DMS153 treated with DMSO at 0.1 percent for 48 hours (cell line): ENCODE results near the gene TEDC1.

Source experiments
- DNase-seq: peaks from one replicate; lab custom pipeline; 2025; ENCODE audit not compliant: unreplicated experiment; lab: John Stamatoyannopoulos, UW

Gene TEDC1

GRCh38 chr14:105458010-105458409 is 33.0 kb upstream of the TEDC1 start:
- no peak for DNase-seq

- no peak for DNase-seq
Measured at GRCh38 chr14:105458571-105458970, 32.5 kb upstream of the TEDC1 start.

- no peak for DNase-seq
Measured at GRCh38 chr14:105460116-105460515, 30.9 kb upstream of the TEDC1 start.

DNA sequence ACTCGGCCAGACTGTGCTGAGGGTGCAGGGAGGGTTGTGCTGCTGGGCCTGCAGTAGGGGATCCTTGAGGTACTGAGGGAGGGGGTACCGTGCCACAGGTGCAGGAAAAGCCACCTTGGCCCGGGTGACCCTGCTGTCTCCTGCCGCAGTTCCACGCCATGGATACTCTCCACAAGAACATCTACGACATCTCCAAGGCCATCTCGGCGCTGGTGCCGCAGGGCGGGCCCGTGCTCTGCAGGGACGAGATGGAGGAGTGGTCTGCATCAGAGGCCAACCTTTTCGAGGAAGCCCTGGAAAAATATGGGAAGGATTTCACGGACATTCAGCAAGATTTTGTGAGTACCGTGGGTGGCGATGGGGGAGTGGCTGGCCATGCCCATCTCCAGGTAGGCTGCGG is 30.4 kb upstream of the TEDC1 start:
- no peak for DNase-seq

DNA sequence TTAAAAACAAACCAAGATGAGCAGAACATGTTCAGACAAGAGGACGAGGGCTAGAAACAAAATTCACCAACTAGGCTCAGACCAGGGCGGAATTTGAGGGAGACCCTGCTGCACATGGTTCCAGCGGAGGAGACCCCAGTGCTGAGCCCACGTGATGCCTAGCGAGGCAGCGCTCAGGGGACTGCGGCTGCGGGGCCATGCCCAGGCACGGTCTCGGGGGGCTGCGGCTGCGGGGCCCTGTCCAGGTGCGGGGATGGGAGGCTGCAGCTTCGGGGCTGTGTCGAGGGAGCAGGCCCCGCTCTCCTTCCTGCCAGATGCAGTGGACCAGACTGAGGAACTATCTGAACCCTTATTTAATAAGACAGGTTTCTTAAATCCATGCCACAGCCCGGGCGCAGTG is 29.1 kb upstream of the TEDC1 start:
- DNase-seq, result no peak

DNA sequence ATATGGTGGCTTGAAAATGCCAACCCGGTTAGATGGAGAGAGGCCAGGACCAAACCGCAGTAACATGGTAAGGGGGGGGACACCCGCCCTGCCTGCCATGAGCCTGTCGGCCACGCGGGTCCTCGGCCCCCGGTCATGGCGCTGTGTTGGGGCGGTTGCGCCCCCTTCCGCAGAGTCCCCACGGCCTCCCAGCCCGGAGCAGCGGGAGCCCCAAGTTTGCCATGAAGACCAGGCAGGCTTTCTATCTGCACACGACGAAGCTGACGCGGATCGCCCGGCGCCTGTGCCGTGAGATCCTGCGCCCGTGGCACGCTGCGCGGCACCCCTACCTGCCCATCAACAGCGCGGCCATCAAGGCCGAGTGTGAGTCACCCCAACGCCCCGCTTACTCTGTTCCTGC is 26.5 kb upstream of the TEDC1 start:
- DNase-seq, result no peak

DNA sequence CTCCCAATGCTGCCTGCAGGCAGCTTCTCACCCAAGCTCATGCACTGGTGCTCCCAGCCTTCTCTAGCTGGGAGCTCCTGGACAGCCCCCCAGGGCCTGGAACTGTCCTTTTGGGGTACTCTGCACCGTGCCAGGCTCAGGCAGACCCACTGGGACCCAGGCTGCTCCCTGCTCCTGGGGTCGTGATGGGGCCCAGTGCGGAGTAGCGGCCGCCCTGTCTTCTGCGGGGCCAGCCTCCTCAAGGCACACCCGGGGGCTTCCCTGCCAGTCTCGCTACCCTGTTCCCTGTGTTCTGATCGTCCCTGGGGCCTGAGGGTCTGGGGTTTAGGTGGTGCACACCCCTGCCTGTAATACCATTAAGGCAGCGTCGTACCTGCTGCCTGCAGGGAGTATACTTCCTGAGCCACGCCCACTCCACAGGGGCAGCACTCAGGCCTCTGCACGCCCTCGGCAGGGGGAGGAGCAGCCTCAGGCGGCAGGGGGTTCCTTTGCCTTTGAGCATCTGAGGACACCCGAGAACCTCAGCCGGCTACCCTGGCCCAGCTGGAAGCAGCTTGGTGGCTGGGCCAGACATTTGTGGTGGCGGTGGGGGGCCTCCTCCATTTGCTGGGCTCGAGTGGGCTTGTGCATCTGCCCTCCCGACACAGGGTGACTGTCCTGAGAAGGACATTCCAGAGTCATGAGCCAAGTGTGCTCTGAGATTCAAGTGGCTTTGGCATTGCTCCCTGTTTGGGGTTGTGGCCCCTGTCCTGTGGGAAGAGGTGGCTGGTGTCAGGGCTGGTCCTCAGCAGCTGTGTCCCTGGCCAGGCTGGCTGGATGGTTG is 25.6 kb upstream of the TEDC1 start:
- no peak for DNase-seq

GRCh38 chr14:105466531-105467248 is 24.4 kb upstream of the TEDC1 start:
- DNase-seq, result no peak

DNA sequence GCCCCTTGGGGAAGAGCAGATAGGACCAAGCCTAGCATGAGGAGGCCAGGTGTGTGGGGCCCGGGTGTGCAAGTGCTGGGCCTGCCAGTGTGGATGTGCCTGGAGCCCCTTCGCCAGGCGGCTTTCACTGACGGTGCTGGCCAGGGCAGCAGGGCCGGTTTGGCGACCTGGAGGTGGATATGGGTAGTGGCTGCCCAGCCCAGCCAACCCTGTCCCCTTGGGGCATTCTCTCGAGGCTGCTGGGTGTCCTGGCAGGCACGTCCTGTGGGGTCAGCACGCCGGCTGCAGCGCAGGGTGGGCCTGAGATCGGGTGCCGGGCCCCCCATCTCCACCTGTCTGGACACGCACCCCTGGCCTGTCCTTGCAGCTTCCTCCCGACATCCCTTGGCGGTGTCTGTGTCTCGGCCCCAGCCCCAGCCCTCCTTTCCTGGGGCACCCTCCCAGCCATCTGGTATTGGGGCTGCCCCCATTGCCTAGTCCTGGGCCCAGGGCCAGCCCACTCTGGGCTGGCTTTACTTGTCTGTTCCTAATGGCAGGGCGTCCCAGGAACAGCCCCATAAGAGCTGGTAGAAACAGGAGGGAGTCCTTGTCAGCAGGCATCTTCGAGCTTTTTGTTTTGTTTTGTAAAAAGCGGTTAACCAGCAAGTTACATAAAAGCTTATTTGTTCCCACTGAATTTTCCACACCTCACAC is 23.7 kb upstream of the TEDC1 start:
- DNase-seq, result no peak

- no peak for DNase-seq
Measured at GRCh38 chr14:105467942-105468471, 23.0 kb upstream of the TEDC1 start.

GRCh38 chr14:105468621-105469241 is 22.3 kb upstream of the TEDC1 start:
- DNase-seq, result no peak

- no peak for DNase-seq
Measured at GRCh38 chr14:105469456-105470349, 21.3 kb upstream of the TEDC1 start.

DNA sequence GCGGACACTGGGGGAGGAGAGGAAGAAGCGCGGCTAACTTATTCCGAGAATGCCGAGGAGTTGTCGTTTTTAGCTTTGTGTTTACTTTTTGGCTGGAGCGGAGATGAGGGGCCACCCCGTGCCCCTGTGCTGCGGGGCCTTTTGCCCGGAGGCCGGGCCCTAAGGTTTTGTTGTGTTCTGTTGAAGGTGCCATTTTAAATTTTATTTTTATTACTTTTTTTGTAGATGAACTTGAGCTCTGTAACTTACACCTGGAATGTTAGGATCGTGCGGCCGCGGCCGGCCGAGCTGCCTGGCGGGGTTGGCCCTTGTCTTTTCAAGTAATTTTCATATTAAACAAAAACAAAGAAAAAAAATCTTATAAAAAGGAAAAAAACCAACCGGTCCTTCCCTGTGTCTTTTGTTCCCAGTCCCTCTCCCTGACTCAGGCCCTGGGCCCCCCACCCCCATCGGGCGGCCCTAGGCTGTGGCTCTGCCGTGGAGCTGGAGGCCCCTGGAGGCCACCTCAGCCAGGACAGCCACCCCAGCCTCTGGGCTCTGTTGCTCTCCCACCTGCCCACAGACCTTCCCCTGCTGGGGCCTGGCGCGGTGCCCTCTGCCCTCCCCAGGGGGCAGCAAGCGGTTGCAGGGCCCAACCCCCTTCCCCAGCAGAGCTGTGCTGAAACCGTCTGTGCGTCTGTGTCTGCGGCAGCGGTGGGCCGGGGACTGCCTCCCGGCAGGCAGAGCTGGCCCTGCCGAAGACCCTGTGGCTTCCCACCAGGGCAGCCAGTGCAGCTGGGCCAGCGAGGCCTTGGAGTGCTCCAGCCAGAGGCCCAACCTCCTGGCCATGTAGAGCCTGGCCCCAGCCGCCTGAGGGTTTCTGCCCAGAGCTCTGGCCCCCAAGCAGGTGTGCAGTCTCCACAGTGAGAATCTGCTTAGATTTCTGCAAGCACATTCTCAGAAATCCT is 20.4 kb upstream of the TEDC1 start:
- no peak for DNase-seq

- DNase-seq, result no peak
Measured at GRCh38 chr14:105471297-105471821, 19.7 kb upstream of the TEDC1 start.

GRCh38 chr14:105471823-105472485 is 19.1 kb upstream of the TEDC1 start:
- no peak for DNase-seq

DNA sequence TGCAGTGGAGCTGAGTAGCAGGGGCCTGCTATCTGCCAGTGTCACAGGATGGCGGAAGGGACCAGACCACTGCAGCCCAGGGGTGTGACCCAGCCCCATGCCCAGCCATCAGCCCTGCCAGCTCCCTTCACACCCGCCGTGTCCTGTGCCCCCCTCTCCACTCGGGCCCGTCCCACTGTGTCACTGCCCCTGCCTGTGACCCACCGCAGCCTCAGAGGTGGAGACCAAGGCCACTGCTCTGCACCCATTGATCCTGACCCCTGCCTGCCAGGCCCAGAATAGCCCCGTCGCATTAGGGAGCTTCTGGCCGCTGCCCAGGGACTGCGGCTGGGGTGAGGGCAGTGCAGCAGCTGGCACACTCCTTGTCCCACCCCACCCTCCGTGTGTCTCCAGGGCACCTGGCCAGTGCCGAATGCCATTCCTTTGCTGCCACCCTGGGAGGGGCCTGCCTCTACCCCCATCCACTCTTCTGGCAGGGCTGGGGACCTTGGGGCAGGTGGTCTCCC is 18.5 kb upstream of the TEDC1 start:
- DNase-seq, result no peak

DNA sequence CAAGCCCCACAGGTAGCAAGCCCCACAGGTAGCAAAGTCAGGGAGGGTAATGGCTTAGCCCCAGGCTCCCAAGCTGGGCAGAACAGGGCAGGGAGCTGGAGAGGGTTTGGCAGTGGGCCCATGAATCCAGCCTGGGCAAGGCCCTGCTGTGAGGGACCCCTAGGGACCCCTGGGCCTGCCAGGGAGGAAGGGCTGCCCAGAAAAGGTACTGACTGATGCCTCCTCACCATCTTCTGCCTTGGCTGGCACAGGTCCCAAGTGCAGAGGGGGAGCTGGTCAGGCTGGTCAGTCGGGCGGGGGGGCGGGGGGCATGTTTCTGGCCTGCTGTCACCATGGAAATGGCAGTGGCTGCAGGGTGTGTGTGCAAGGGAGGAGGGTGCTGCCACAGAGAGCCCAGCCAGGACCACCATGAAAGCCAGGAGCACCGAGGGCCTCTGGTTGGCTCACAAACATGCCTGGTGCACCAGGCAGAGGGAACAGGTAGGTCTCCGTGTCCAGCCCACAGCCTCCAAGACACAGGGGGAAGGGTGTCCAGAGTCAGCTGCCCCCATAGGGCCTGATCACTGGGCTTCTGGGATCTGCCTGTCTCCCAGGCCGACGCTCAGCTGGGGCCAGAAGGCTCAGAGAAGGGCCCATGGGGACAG is 17.9 kb upstream of the TEDC1 start:
- no peak for DNase-seq
